ENCODE measurements around the gene PEAK1.

DNA sequence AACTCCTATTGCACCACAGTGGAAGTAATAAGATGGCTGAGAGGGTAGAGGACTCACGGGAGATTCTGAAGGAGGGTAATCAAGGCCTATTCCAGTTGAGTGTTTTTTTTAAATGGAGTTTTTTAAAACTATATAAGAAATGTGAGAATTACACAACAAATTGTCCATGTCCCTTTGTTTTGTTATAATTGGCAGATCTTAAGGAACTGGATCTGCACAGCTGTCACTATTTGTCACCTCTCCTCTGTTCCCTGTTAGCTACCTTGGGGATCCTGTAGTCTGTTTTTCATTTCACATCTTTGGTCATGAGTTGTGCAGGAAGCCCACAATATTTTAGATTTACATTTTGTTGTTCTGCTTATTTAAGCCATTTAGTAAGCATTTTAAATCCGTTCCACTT, 271.7 kb downstream of the PEAK1 start:
- no peak for TF ChIP-seq ZFX (IDR thresholded peaks at IDR 0.05)
- TF ChIP-seq, protein P1, sequence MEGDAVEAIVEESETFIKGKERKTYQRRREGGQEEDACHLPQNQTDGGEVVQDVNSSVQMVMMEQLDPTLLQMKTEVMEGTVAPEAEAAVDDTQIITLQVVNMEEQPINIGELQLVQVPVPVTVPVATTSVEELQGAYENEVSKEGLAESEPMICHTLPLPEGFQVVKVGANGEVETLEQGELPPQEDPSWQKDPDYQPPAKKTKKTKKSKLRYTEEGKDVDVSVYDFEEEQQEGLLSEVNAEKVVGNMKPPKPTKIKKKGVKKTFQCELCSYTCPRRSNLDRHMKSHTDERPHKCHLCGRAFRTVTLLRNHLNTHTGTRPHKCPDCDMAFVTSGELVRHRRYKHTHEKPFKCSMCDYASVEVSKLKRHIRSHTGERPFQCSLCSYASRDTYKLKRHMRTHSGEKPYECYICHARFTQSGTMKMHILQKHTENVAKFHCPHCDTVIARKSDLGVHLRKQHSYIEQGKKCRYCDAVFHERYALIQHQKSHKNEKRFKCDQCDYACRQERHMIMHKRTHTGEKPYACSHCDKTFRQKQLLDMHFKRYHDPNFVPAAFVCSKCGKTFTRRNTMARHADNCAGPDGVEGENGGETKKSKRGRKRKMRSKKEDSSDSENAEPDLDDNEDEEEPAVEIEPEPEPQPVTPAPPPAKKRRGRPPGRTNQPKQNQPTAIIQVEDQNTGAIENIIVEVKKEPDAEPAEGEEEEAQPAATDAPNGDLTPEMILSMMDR (conservative IDR thresholded peaks at IDR 0.05): no peak
